Common myeloid progenitor, CD34-positive (primary cell): ENCODE data around the gene AFG1L.
"Not testable (repeated sequence)": the region's sequence is repeated elsewhere in the genome, so short reads cannot be mapped to it uniquely, and the experiment has no call there.

ENCODE experiments used
- CTCF ChIA-PET: fragments of 350-600 bp; sonication (Branson Sonifier 250); formaldehyde crosslinking; loops from one replicate; lab custom pipeline; 2021; ENCODE audit warnings: antibody characterized with exemption; lab: Charles Lee
- POLR2A ChIA-PET: fragments of 350-600 bp; sonication (Branson Sonifier 250); formaldehyde crosslinking; loops from one replicate; lab custom pipeline; 2021; ENCODE audit warnings: antibody characterized with exemption; lab: Charles Lee
- DNase-seq, 3 donors: peaks; one replicate each; pipeline versions ENCODE4 v3.0.0 to v3.0.0-alpha.2; 2013
- H3K27ac ChIP-seq, 2 experiments: 1 replicate in 1 of 2; 2 replicates in 1 of 2; pipeline ENCODE4 v1.7.0; 2013; ENCODE audit warnings: inconsistent platforms in 2 of 2, low read length in 2 of 2, mild to moderate bottlenecking in 2 of 2, low read depth in 1 of 2, moderate library complexity in 1 of 2; ENCODE audit not compliant: severe bottlenecking in 2 of 2, insufficient read depth in 1 of 2, poor library complexity in 1 of 2
- H3K27me3 ChIP-seq, 5 experiments: replicated peaks in 2 of 5; 1 replicate in 3 of 5; 2 replicates in 2 of 5; pipeline versions ENCODE4 v1.6.1 to v1.7.0; 2013; ENCODE audit warnings: low read length in 4 of 5, mild to moderate bottlenecking in 2 of 5, moderate library complexity in 2 of 5, inconsistent platforms in 1 of 5; ENCODE audit not compliant: insufficient read depth in 5 of 5, control insufficient read depth in 4 of 5
- H3K36me3 ChIP-seq, 4 experiments: 1 replicate in 2 of 4; 2 replicates in 2 of 4; pipeline versions ENCODE4 v1.6.1 to v1.7.0; 2013; ENCODE audit warnings: low read length in 3 of 4, control low read depth in 1 of 4, mild to moderate bottlenecking in 1 of 4; ENCODE audit not compliant: control insufficient read depth in 4 of 4, insufficient read depth in 4 of 4
- H3K4me1 ChIP-seq, 4 experiments: 1 replicate in 3 of 4; 2 replicates in 1 of 4; pipeline versions ENCODE4 v1.6.1 to v1.7.1; 2013; ENCODE audit warnings: low read length in 3 of 4, mild to moderate bottlenecking in 3 of 4, control low read depth in 1 of 4, inconsistent platforms in 1 of 4, moderate library complexity in 1 of 4; ENCODE audit not compliant: control insufficient read depth in 4 of 4, insufficient read depth in 4 of 4; ENCODE audit errors: control extremely low read depth in 1 of 4
- H3K4me3 ChIP-seq, 7 experiments: 1 replicate in 4 of 7; 2 replicates in 3 of 7; pipeline versions ENCODE4 v1.5.1 to v1.7.0; 2013; ENCODE audit warnings: mild to moderate bottlenecking in 7 of 7, low read length in 6 of 7, moderate library complexity in 6 of 7, inconsistent platforms in 2 of 7, low read depth in 2 of 7, control low read depth in 1 of 7; ENCODE audit not compliant: insufficient read depth in 4 of 7, control insufficient read depth in 1 of 7; ENCODE audit errors: extremely low read depth in 1 of 7
- H3K9me3 ChIP-seq, 5 experiments: 1 replicate in 4 of 5; 2 replicates in 1 of 5; pipeline versions ENCODE4 v1.6.1 to v1.7.1; 2013; ENCODE audit warnings: low read length in 4 of 5, mild to moderate bottlenecking in 2 of 5, inconsistent platforms in 1 of 5, low read depth in 1 of 5, moderate library complexity in 1 of 5; ENCODE audit not compliant: control insufficient read depth in 4 of 5, insufficient read depth in 2 of 5; ENCODE audit errors: control extremely low read depth in 1 of 5
- WGBS: methylation state at CpG from one replicate; pipeline ENCODE4 v1.1.5; 2013; ENCODE audit not compliant: insufficient coverage; 5-methylcytosine and 5-hydroxymethylcytosine counted together

AFG1L gene

DNA sequence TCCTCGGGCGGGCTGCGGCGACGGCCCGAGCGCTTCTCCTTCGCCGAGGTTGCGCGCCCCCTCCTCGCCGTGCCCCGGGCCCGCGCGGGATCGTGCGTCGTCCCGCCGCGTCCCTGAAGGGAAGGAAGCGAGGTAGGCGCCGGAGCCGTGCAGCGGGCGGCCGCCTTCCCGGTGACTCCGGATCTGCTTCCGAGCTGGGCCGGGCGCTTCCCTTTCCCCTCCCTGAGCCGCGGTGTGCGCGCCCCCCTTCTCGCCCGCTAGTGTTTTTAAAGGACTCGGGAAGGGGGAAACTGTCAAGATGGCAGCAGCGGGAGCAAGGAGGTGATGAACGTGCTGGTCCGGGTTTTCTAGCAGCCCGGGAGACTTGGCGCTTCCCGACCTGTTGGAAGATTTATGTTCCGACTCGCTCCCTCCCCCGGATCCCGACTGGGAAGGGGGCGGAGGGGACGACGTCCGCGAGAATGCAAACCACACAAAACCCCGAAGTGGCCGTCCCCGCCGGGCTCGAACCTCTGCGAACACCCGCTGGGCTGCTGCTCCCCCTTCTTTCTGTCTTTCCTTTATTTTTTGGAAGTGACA lies 265.1 kb downstream of the AFG1L start:
- 0% methylated on average over 62 of the region's 64 CpGs for WGBS
- peak in 1 of 3 donors; percentile 63 for DNase-seq
- Histone ChIP-seq H3K27me3 (no peaks in the 10 kb centered on the region), H3K27ac (peak overlapping the region; percentile 54 to 93), H3K9me3 (no peaks in the 10 kb centered on the region), H3K4me1 (peaks cover 20 to 58% (median 46%) of the 10 kb centered on the region in 4 experiments), H3K4me3 (peak overlapping the region; percentile 83 to 99 (median 94)), H3K36me3 (no peaks in the 10 kb centered on the region)
- ChIA-PET POLR2A (interaction anchor here (0.5 to 1.7 kb wide), 9 partner anchors 13 to 935 kb away, joined by 3 to 5 read pairs (median 4); partner anchors contain the start of genes PPIL6 and SMPD2), CTCF (interaction anchor here (1.4 to 6.4 kb wide), 2 partner anchors 277 to 296 kb away, joined by 3 to 18 read pairs; no protein-coding TSS in a partner anchor)

DNA sequence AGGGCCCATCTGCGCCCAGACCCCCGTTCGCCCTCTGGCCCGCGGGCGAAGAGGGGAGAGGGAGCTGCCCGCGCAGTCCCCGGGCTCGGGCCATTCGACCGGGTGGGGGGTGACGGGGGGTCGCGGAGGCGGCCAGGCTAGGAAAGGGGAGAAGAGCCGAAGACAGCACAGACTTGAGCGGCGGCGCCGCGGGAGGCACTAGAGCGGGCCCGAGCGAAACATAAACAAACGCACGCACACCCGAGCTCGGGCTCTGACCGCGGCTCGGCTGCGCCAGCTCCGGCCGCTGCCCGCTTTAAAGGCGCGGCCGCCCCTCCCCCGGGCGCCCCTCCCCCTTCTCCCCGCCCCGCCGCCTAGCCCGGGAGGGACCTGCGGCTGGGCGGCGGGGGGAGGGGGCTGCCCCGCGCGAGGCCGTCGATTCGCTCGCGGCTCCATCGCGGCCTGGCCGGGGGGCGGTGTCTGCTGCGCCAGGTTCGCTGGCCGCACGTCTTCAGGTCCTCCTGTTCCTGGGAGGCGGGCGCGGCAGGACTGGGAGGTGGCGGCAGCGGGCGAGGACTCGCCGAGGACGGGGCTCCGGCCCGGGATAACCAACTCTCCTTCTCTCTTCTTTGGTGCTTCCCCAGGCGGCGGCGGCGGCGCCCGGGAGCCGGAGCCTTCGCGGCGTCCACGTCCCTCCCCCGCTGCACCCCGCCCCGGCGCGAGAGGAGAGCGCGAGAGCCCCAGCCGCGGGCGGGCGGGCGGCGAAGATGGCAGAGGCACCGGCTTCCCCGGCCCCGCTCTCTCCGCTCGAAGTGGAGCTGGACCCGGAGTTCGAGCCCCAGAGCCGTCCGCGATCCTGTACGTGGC lies 265.8 kb downstream of the AFG1L start, which contains the start of gene FOXO3:
Gene FOXO3, plus strand, starts transcription at position 455 of the 846 bp plus-strand sequence. Its CDS starts 292 bp downstream, at position 747.
- CTCF ChIA-PET = interaction anchor here (1.3 to 6.4 kb wide), 3 partner anchors 276 to 332 kb away, joined by 3 to 18 read pairs (median 4); no protein-coding TSS in a partner anchor
- DNase-seq = peak; percentile 83 to 90 (median 87)
- POLR2A ChIA-PET = interaction anchor here (0.6 to 1.7 kb wide), 7 partner anchors 12 to 934 kb away, joined by 3 to 5 read pairs (median 3); partner anchors contain the start of genes PPIL6 and SMPD2
- H3K27me3 ChIP-seq = no peaks in the 10 kb centered on the region
- peak within 1 kb of the TSS; percentile 54 to 93 for H3K27ac ChIP-seq
- 0% methylated on average over 53 of the region's 110 CpGs for WGBS
- H3K4me3 ChIP-seq = peak within 1 kb of the TSS; percentile 83 to 99 (median 94)
- H3K36me3 ChIP-seq = no peaks in the 10 kb centered on the region
- H3K4me1 ChIP-seq = peaks cover 26 to 61% (median 51%) of the 10 kb centered on the region in 4 experiments
- no peaks in the 10 kb centered on the region for H3K9me3 ChIP-seq

- not testable (repeated sequence) for H3K27me3 ChIP-seq, H3K9me3 ChIP-seq, H3K27ac ChIP-seq, DNase-seq, H3K36me3 ChIP-seq
- CTCF ChIA-PET = interaction anchor here (1.3 to 1.7 kb wide), 2 partner anchors 19 to 332 kb away, joined by 4 to 5 read pairs; no protein-coding TSS in a partner anchor
- peaks cover 28 to 63% (median 52%) of the 10 kb centered on the region in 4 experiments for H3K4me1 ChIP-seq
- H3K4me3 ChIP-seq = peak overlapping the region; percentile 11 to 99 (median 73)
- POLR2A ChIA-PET = interaction anchor here (1.5 kb wide), 1 partner anchor 106 kb away, joined by 4 read pairs; no protein-coding TSS in a partner anchor
- no CpG with 5 or more reads among the region's 40 CpGs for WGBS
Observed at GRCh38 chr6:108561309-108561647, 266.4 kb downstream of the AFG1L start.

- DNase-seq = peak in 2 of 3 donors; percentile 58 to 66
- no peaks in the 10 kb centered on the region for H3K27me3 ChIP-seq
- peaks cover 2 to 5% (median 3%) of the 10 kb centered on the region in 4 experiments for H3K36me3 ChIP-seq
- H3K27ac ChIP-seq = peak overlapping the region in 1 of 2 experiments; percentile 58
- peaks cover 33 to 63% (median 50%) of the 10 kb centered on the region in 4 experiments for H3K4me1 ChIP-seq
- peak overlapping the region; percentile 44 to 99 (median 73) for H3K4me3 ChIP-seq
- H3K9me3 ChIP-seq = no peaks in the 10 kb centered on the region
- POLR2A ChIA-PET = interaction anchor here (0.6 to 0.9 kb wide), 2 partner anchors 89 to 275 kb away, joined by 3 read pairs; no protein-coding TSS in a partner anchor
- 5% methylated on average over 35 of the region's 46 CpGs for WGBS
- CTCF ChIA-PET = interaction anchor here (0.9 to 1.7 kb wide), 5 partner anchors 11 to 331 kb away, joined by 3 to 5 read pairs (median 4); no protein-coding TSS in a partner anchor
Observed at GRCh38 chr6:108561742-108562502, 267.1 kb downstream of the AFG1L start.

- Histone ChIP-seq H3K36me3 (peaks cover 3 to 11% (median 7%) of the 10 kb centered on the region in 4 experiments), H3K9me3 (no peaks in the 10 kb centered on the region), H3K27ac (peak overlapping the region in 1 of 2 experiments; percentile 58), H3K4me3 (peak overlapping the region; percentile 16 to 99 (median 73)), H3K4me1 (peaks cover 34 to 57% (median 44%) of the 10 kb centered on the region in 4 experiments), H3K27me3 (no peaks in the 10 kb centered on the region)
- CTCF ChIA-PET = interaction anchor here (0.9 to 1.7 kb wide), 5 partner anchors 11 to 331 kb away, joined by 3 to 5 read pairs (median 4); no protein-coding TSS in a partner anchor
- DNase-seq = peak; percentile 88 to 96 (median 92)
- WGBS = 26% methylated on average over 9 of the region's 17 CpGs
- POLR2A ChIA-PET = interaction anchor here (0.6 to 0.9 kb wide), 2 partner anchors 89 to 275 kb away, joined by 3 read pairs; no protein-coding TSS in a partner anchor
Observed at GRCh38 chr6:108562503-108562993, 267.7 kb downstream of the AFG1L start.

DNA sequence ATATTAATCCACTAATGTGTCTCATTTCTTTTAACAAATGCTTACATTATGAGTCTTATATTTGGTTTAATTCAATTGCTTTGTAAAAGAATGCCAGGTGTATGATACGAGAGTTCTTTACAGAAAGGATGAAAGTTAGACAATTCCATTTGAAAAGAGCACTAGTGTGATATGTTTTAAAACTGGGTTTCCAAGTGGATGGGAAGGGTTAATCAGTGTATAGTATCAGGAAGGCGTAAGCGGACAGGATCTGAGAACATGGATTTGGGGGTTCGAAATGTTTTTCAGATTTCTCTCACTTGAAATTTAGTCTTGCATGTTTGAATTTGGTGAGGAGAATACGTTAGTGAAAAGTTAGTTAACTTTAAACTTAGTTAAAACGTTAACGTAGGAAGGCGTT lies 268.4 kb downstream of the AFG1L start:
- WGBS = 95% methylated on average over 4 of the region's 8 CpGs
- Histone ChIP-seq H3K36me3 (peaks cover 5 to 16% (median 10%) of the 10 kb centered on the region in 4 experiments), H3K4me1 (peaks cover 34 to 56% (median 45%) of the 10 kb centered on the region in 4 experiments), H3K4me3 (peak overlapping the region in 5 of 7 experiments; percentile 44 to 99 (median 75)), H3K9me3 (no peaks in the 10 kb centered on the region), H3K27me3 (no peaks in the 10 kb centered on the region), H3K27ac (peak overlapping the region in 1 of 2 experiments; percentile 52)
- DNase-seq = no peak
- POLR2A ChIA-PET = interaction anchor here (0.9 kb wide), 1 partner anchor 274 kb away, joined by 3 read pairs; no protein-coding TSS in a partner anchor
- CTCF ChIA-PET = interaction anchor here (0.9 to 1.1 kb wide), 2 partner anchors 10 to 12 kb away, joined by 3 to 5 read pairs; no protein-coding TSS in a partner anchor
